UCSD-AML1 (cell line): ENCODE data around the gene KLC1.

Source experiments
- DNase-seq: peaks from one replicate; lab custom pipeline; 2025; ENCODE audit not compliant: unreplicated experiment; lab: John Stamatoyannopoulos, UW

Gene KLC1

GRCh38 chr14:103733651-103734050, 104.6 kb downstream of the KLC1 start:
- DNase-seq = no peak

GRCh38 chr14:103734081-103734888, 105.3 kb downstream of the KLC1 start:
- no peak for DNase-seq

- DNase-seq = no peak
Measured at GRCh38 chr14:103735022-103735421, 106.0 kb downstream of the KLC1 start.

GRCh38 chr14:103735439-103735814, 106.4 kb downstream of the KLC1 start:
- DNase-seq = no peak

GRCh38 chr14:103735815-103736545, 107.0 kb downstream of the KLC1 start:
- no peak for DNase-seq

- DNase-seq = no peak
Measured at GRCh38 chr14:103736546-103737431, 107.8 kb downstream of the KLC1 start.

- DNase-seq = no peak
Measured at GRCh38 chr14:103737432-103738045, 108.5 kb downstream of the KLC1 start.

GRCh38 chr14:103738166-103738565, 109.2 kb downstream of the KLC1 start:
- DNase-seq = no peak

- no peak for DNase-seq
Measured at GRCh38 chr14:103738701-103739451, 109.9 kb downstream of the KLC1 start.

GRCh38 chr14:103739466-103739792, 110.4 kb downstream of the KLC1 start:
- DNase-seq = no peak

GRCh38 chr14:103739793-103740501, 110.9 kb downstream of the KLC1 start:
- DNase-seq = no peak

- no peak for DNase-seq
Measured at GRCh38 chr14:103740991-103741689, 112.1 kb downstream of the KLC1 start.

- no peak for DNase-seq
Measured at GRCh38 chr14:103741876-103742275, 112.9 kb downstream of the KLC1 start.

- no peak for DNase-seq
Measured at GRCh38 chr14:103742499-103743255, 113.7 kb downstream of the KLC1 start.

- no peak for DNase-seq
Measured at GRCh38 chr14:103743691-103744090, 114.7 kb downstream of the KLC1 start.

GRCh38 chr14:103744621-103745395, 115.8 kb downstream of the KLC1 start:
- DNase-seq = no peak

- DNase-seq = no peak
Measured at GRCh38 chr14:103745424-103745823, 116.4 kb downstream of the KLC1 start.

- no peak for DNase-seq
Measured at GRCh38 chr14:103746701-103747100, 117.7 kb downstream of the KLC1 start.
